H54 (cell line): ENCODE data around the gene ZNF124.
"Not testable (repeated sequence)": the region's sequence is repeated elsewhere in the genome, so short reads cannot be mapped to it uniquely, and the experiment has no call there.

Experiments
- DNase-seq: peaks from one replicate; pipeline ENCODE4 v3.0.0; 2011; ENCODE audit warnings: low spot score, mixed read lengths; ENCODE audit not compliant: insufficient read length
- FAIRE-seq: peaks from 3 replicates; lab custom pipeline; 2011; peaks lifted over from hg19 to GRCh38; lab: Jason Lieb, UNC
- POLR2A ChIP-seq: IDR thresholded peaks from 2 replicates; pipeline ENCODE4 v1.6.1; 2011; ENCODE audit warnings: low read depth, mild to moderate bottlenecking, low read length

ZNF124 gene

GRCh38 chr1:247189981-247190798 lies 18.4 kb upstream of the ZNF124 start:
- FAIRE-seq (no peak), DNase-seq (no peak)
- TF ChIP-seq POLR2A = no peak

GRCh38 chr1:247185667-247186066 lies 13.8 kb upstream of the ZNF124 start:
- no peak for FAIRE-seq
- TF ChIP-seq POLR2A = no peak

GRCh38 chr1:247184254-247184653 lies 12.4 kb upstream of the ZNF124 start:
- no peak for DNase-seq
- TF ChIP-seq POLR2A = no peak
- FAIRE-seq = no peak

More at GRCh38 chr1:247185667-247186066, 13.8 kb upstream of the ZNF124 start:
- DNase-seq = no peak

GRCh38 chr1:247182994-247183393 lies 11.2 kb upstream of the ZNF124 start:
- no peak for TF ChIP-seq POLR2A
- no peak for FAIRE-seq

GRCh38 chr1:247180581-247180980 lies 8.8 kb upstream of the ZNF124 start:
- no peak for TF ChIP-seq POLR2A
- FAIRE-seq = no peak
- no peak for DNase-seq

More at GRCh38 chr1:247182994-247183393, 11.2 kb upstream of the ZNF124 start:
- no peak for DNase-seq

GRCh38 chr1:247177755-247178154 lies 5.9 kb upstream of the ZNF124 start:
- FAIRE-seq (no peak), DNase-seq (no peak)
- TF ChIP-seq POLR2A = no peak

- DNase-seq (no peak), FAIRE-seq (no peak)
- TF ChIP-seq POLR2A = no peak
Observed at GRCh38 chr1:247175458-247175857, 3.6 kb upstream of the ZNF124 start.

GRCh38 chr1:247173431-247173830 lies 1.6 kb upstream of the ZNF124 start:
- DNase-seq (no peak), FAIRE-seq (no peak)
- no peak for TF ChIP-seq POLR2A

GRCh38 chr1:247172996-247173395 lies 1.2 kb upstream of the ZNF124 start:
- FAIRE-seq = no peak
- no peak for TF ChIP-seq POLR2A
- no peak for DNase-seq

GRCh38 chr1:247171443-247171842 lies 377 bp downstream of the ZNF124 start:
- DNase-seq, FAIRE-seq: not testable (repeated sequence)

- FAIRE-seq (no peak), DNase-seq (no peak)
- no peak for TF ChIP-seq POLR2A
Observed at GRCh38 chr1:247165674-247166073, 6.1 kb downstream of the ZNF124 start.

GRCh38 chr1:247164694-247165093 lies 7.1 kb downstream of the ZNF124 start:
- TF ChIP-seq POLR2A = no peak
- DNase-seq (no peak), FAIRE-seq (no peak)

- TF ChIP-seq POLR2A = no peak
- FAIRE-seq = no peak
- DNase-seq = no peak
Observed at GRCh38 chr1:247156787-247157232, 15.0 kb downstream of the ZNF124 start.

- FAIRE-seq = no peak
- TF ChIP-seq POLR2A = no peak
- no peak for DNase-seq
Observed at GRCh38 chr1:247147781-247148180, 24.0 kb downstream of the ZNF124 start.

GRCh38 chr1:247147120-247147519 lies 24.7 kb downstream of the ZNF124 start:
- DNase-seq, FAIRE-seq: not testable (repeated sequence)
